ENCODE measurements around the gene SRSF5. TPM values are rescaled to one million over a fixed set of nuclear protein-coding genes. Genes with fewer than 3 reads are reported as not detected.
A peak's percentile ranks its signal among the peaks of the same experiment; 100 is the strongest.

SRSF5 gene
- total and polyA plus RNA-seq, 2 of the 13 experiments (the other 11 are each of a cell fraction or from before 2014, with no cell fraction given), result 189 to 277 TPM

GRCh38 chr14:69767369-69767999 is 542 bp downstream of the SRSF5 start (continued):
- TF ChIP-seq MAZ (IDR thresholded peaks at IDR 0.05; ENCODE audit: borderline replicate concordance, low read depth, low read length) (peak; percentile 71; the same call in 1 of the 2 replicates), MAZ (CRISPR knock-in tag; IDR thresholded peaks at IDR 0.05; ENCODE audit: low read depth) (peak; percentile 41; the same call in 1 of the 2 replicates), ZNF547 (CRISPR knock-in tag; IDR thresholded peaks at IDR 0.05) (0 out of 2 replicates have a peak, but pooled peaks have one; percentile 29), ZNF256 (CRISPR knock-in tag; conservative IDR thresholded peaks at IDR 0.05) (no peak), ZNF281 (CRISPR knock-in tag; IDR thresholded peaks at IDR 0.05; ENCODE audit: borderline replicate concordance) (no peak; the same call in 1 of the 2 replicates), HOXA7 (CRISPR knock-in tag; IDR thresholded peaks at IDR 0.05) (no peak), ZNF546 (CRISPR knock-in tag; conservative IDR thresholded peaks at IDR 0.05) (peak; percentile 84), ZNF816 (CRISPR knock-in tag; IDR thresholded peaks at IDR 0.05; ENCODE audit: borderline replicate concordance) (0 out of 2 replicates have a peak, but pooled peaks have one; percentile 10), CBX5 (CRISPR knock-in tag; IDR thresholded peaks at IDR 0.05; ENCODE audit: borderline replicate concordance) (peak; percentile 65; the same call in 1 of the 2 replicates), TMF1 (CRISPR knock-in tag; IDR thresholded peaks at IDR 0.05; ENCODE audit: low read depth) (0 out of 2 replicates have a peak, but pooled peaks have one; percentile 43), ZFP82 (CRISPR knock-in tag; IDR thresholded peaks at IDR 0.05; ENCODE audit: borderline replicate concordance) (peak; percentile 63; the same call in 1 of the 2 replicates), ZNF468 (CRISPR knock-in tag; IDR thresholded peaks at IDR 0.05) (no peak), DNMT3B (CRISPR knock-in tag; conservative IDR thresholded peaks at IDR 0.05) (0 out of 2 replicates have a peak, but pooled peaks have one; percentile 36), ARID5B (CRISPR knock-in tag; IDR thresholded peaks at IDR 0.05) (peak; percentile 37; the same call in 1 of the 2 replicates), ZFP41 (CRISPR knock-in tag; IDR thresholded peaks at IDR 0.05; ENCODE audit: borderline replicate concordance) (0 out of 2 replicates have a peak, but pooled peaks have one; percentile 11), HDAC6 (IDR thresholded peaks at IDR 0.05; ENCODE audit: low read depth, low read length) (0 out of 2 replicates have a peak, but pooled peaks have one; percentile 21), POLR2AphosphoS2 (IDR thresholded peaks at IDR 0.05; ENCODE audit: low read depth, low read length) (peak; percentile 11; the same call in 1 of the 2 replicates), ZNF280D (CRISPR knock-in tag; IDR thresholded peaks at IDR 0.05) (no peak), HNRNPLL (IDR thresholded peaks at IDR 0.05; ENCODE audit: low read depth, low read length, poor library complexity, severe bottlenecking) (peak; percentile 84)

Data from HepG2 (cell line).